Stimulated activated CD4-positive, alpha-beta T cell treated with anti-CD3 and anti-CD28 coated beads, TNF-alpha, amount 100 ng/mL, for 1 hour (primary cell): ENCODE results near the gene TLE6.
"Not testable (repeated sequence)": the region's sequence is repeated elsewhere in the genome, so short reads cannot be mapped to it uniquely, and the experiment has no call there.

ENCODE experiments used
- DNase-seq, 3 donors: peaks; one replicate each; pipeline ENCODE4 v3.0.0-alpha.2; 2020; ENCODE audit warnings: low read depth in 3 of 3, low spot score in 1 of 3

TLE6 gene

DNA sequence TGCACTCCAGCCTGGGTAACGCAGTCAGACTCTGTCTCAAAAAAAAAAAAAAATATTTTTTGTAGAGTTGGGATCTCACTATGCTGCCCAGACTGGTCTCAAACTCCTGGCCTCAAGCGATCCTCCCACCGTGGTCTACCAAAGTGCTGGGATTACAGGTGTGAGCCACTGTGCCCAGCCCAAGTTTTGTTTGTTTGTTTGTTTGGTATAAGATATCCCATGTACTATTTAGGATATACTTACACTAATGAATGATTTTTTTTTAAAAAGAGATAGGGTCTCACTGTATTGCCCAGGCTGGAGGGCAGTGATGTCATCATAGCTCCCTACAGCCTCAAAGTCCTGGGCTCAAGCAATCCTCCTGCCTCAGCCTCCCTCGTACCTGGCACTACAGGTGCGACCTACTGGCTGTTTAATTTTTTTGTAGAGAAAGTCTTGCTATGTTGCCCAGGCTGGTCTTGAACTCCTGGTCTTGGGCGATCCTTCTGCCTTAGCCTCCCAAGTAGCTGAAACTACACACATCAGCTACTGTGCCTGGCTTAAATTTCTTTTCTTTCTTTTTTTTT is 24.0 kb downstream of the TLE6 start:
- no peak for DNase-seq

DNA sequence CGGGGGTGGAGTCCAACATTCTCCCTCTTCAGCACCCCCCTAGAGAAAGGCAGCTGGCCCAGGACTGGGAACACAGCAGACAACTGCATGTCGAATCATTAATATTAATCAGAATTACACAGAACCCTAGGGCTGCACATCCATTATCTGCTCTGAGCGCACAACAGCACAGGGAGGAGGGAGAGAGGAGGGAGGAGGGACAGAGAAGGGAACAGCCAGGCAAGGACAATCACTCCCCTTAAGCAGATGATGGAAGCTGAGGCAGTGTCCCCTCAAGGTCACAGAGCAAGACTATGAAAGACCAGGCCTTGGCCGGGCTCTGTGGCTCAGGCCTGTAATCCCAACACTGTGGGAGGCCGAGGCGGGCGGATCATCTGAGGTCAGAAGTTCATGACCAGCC is 25.7 kb downstream of the TLE6 start:
- no peak for DNase-seq

DNA sequence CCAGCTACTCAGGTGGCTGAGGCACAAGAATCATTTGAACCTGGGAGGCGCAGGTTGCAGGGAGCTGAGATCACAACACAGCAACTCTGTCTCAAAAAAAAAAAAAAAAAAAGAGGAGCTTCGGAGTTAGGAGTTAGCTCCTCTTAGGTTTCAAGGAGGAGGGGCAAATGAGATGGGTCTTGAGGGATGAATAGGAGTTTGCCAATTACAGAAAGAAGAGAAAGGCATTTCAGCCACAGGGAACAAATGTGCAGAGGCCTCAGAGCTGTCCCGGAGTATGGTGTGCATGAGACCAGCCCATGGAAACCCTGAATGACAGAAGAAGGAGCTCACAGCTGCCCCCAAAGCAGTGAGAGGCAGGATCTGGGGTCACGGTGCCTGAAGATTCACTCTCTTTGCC is 27.2 kb downstream of the TLE6 start:
- DNase-seq, result no peak

DNA sequence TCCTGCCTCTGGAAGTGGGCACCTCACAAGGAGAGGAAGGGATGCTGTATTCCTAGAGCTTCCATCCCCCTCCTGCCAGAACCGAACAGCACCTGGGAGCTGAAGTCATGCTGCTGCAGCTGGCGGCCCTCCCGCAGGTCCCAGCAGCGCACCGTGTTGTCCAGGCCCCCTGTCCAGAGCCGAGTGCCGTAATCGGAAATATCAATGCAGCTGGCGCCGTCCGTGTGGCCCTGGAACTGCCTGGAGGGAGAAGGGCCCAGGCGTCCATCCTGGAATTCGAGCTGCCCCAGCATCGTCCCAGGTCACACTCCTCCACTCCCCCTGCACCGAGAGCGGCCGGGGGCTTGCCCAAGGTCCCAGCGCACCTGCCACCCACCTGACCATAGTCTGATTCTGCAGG is 28.0 kb downstream of the TLE6 start:
- no peak for DNase-seq

DNA sequence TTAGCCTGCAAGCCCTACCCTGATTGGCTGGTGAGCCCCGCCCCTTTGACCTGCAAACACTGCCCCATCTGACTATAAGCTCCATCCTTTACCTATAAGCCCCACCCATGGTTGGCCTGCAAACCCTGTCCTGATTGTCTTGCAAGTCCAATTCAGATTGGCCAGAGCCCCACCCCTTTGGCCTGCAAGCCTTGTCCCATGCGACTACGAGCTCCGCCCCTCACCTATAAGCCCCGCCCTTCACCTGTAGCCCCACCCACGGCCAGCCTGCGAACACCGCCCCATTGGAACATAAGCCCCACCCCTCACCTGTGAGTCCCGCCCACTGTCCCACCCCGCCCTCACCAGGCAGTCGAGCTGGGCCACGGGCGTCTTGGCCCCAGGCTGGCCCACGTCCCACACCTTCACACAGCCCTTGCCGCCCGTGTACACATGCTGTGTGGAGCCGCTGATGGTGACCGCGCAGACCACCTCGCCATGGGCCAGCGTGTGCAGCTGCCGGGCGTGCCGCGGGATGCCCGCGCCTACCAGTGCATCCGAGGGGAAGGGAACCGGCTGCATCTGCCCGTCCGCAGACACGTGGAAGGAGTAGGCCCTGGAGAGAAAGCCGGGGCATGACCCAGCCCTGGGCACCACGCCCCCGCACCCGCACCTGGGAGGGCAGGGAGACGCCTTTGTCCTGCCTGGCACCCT is 28.9 kb downstream of the TLE6 start:
- no peak for DNase-seq

DNA sequence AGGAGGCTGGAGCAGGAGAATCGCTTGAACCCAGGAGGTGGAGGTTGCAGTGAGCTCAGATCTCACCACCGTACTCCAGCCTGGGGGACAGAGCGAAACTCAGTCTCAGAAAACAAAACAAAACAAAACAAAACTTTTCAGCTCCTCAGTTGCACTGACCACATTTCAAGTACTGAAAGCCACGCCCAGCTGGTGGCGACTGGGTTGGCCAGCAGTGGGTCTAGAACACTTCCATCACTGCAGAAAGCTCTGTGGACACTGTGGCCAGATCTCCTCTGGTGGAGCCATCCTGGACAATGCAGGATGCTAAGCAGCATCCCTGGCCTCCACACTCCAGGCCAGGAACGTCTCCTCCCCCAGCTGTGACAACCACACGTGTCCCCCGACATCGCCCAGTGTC is 30.6 kb downstream of the TLE6 start:
- DNase-seq, result no peak

DNA sequence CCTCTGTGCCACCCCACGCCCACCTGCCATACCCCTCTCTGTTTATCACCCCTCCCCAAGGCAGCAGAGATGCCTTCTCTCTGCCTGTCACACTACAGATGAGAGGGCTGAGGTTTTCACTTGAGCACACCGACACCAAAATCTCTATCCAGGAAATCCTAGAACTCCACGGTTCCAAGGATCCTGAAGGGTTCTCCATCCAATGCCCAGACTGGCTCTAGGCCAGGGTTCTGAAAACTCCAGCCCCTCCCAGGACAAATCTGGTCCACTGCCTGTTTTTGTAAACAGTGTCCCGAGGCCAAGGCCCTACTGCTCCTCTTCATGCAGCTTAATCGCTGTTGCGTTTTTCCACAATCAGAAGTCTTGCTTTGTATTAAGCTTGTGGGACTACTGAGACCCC is 31.6 kb downstream of the TLE6 start:
- DNase-seq, result no peak

DNA sequence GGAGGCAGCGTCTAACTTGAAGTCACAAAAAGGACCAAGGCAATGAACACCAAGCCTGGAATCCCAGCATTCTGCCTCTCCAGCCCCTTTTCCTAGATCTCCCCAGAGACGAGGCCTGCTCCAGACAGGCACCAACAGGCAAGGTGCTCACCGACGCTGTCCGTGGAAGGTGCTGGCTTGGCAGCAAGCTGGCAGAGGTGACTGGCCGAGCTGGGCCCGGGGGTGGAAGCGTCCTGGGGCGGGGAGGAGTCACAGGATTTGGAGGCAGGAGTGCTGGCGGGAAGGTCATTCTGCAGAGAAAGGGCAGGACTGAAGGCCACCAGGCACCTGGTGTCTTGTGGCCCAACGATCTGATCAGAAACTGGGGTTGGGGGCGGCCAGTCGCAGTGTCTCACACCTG is 33.5 kb downstream of the TLE6 start:
- DNase-seq, result no peak

DNA sequence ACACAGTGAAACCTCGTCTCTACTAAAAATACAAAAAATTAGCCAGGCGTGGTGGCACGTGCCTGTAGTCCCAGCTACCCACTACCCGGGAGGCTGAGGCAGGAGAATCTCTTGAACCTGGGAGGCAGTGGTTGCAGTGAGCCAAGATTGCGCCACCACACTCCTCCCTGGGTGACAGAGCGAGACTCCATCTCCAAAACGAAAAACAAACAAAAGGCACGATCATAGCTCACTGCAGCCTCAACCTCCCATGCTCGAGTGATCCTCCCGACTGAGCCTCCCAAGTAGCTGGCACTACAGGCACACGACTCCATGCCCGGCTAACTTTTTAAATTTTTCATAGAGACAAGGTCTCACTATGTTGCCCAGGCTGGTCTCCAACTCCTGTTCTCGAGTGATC is 34.7 kb downstream of the TLE6 start:
- not testable (repeated sequence) for DNase-seq

DNA sequence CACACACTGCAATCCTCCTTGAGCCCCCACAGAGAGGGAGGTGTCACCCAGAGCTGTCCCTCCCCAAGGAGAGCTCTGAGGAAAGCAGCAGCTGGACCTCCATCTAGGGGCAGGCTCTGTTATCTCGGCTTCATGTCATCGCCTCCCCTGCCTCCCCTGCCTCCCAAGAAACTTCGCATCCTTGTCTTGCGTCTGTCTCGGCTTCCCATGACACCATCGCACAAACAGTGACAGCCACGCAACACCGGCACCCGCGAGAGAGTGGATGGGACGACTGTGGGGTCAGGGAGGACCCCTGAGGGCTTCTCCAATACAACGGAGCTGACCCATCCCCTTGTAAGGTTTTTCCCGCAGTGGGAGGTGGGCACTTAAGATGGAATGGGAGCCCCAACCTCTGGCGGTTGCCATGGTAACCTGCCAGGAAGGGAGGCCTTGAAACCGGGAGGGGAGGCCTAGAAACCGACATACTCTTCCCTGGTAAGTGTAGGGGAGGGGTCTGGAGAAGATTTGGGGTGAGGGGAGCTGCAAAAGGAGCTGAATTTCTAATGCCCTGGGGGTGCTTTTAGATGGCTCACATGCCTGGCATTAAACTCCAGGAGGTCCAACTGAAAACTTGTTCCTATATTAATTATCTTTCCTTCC is 35.4 kb downstream of the TLE6 start:
- DNase-seq, result no peak

DNA sequence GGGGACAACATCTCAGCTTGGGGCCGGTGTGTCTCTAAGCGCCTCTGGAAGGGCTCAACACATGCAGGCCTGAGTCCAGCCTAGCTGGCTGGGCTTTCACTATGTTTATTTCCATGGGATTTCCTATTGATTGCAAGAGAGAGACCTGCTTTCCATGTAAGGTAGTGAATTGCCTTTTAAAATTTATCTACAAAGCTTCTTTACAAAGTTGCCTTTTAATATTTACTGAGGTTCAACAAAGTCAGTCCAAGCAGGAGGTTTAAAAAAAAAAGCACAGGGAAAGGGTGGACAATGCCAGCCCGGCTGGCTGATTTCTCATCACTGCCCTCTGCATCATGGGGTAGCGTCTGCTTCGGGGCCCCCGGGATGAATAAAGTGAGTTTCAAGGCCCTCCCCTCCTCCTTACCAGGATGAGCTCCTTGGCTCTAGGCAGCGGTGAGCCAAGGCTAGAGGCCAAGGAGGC is 35.9 kb downstream of the TLE6 start:
- no peak for DNase-seq

DNA sequence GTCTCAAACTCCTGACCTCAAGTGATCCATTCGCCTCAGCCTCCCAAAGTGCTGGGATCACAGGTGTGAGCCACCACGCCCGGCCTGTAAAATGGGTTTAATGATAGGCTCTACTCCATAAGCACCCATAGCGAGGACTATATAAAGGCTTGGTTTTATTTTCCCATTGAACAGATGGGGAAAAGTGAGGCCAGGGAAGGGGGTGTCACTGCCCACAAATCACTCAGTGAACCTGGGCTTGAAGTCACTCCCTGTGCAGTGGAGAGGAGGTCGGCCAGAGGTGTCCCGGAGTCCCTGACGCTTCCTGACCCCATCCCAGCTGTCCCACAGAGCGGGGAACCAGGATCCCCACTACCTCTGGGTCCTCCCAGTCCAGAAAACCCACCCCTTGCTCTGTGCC is 36.8 kb downstream of the TLE6 start:
- no peak for DNase-seq

DNA sequence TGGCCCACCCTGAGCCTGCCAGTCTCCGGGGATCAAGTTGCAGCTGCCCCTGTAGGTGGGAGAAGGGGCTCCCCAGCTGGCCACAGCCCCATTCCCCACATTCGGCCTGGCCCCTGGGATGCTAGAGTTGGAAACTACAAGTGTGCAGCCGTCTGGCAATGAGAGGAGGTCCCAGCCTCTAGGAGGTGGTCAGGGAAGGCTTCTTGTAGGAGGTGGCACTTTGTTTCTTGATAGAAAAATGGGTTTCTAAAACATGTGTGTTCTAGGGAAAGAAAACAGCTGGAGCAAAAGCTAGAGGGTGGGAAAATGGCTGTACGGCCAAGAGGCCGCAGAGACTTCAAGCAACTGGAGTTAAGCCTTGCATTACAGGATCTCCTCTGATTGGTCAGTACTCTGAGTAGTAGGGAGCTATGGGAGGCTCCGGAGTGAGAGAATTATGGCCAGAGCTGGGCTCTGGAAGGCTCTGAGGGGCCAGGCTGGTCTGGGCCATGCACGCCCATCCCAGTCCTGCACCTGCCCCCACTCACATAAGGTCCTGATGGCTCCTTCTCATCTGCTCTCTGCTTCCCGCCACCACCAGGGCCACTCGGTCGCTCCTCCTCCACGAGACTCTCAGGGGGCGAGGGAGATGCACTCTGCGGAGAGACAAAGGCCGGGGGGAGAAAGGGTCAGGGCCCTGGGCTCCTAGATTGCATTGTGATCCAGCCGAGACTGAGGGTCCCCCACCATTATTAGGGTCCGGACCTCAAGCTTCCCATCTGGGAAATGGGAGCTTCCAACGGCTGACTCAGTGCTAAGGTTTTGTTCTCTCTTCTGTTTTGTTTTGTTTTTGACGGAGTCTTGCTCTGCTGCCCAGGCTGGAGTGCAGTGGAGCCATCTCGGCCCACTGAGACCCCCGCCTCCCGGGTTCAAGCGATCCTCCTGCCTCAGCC is 38.0 kb downstream of the TLE6 start:
- no peak for DNase-seq

DNA sequence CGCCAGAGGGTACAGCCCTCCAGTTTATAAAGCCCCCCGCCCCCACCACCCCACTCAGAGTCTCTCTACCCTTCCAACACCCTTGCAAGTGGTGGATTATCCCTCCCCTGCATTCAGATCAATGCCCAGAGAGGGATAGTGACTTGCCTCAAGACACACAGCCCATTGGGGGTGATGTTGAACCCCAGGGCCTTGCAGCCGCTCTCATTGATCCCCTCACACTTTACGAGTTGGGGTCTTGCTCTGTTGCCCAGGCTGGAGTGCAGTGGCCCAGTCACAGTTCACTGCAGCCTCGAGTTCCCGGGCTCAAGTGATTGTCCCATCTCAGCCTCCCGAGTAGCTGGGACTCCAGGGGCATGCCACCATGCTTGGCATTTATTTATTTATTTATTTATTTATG is 40.6 kb downstream of the TLE6 start:
- DNase-seq, result no peak

DNA sequence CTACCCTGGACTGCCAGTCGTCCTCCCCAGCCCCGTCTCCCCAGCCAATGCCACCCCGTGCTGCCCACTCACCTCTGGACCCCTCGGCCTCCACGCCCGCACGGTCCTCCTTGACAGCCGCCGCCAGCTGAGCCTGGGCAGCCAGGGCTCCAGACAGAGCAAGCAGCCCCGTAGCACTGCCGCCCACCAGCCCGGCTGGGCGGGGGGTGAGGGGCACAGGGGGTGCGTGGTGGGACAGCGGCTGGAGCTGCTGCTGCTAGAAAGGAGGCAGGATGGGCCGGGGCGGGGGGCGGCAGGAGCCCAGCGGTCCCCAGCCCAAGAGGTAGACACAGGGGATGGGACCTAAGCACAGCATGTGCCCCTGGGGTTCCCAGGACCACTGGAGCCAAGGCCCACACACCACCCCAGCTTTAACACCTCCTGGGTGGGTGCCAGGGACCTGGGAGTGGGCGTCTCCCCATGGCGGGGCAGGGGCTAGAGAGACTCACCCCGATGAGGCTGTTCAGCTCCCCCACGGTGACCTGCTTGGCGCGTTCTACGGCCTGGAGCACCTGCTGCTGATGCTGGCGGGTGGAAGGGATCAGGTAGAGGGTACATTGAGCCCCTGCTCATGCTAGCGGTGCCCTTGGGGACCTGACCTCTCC is 42.0 kb downstream of the TLE6 start:
- no peak for DNase-seq

DNA sequence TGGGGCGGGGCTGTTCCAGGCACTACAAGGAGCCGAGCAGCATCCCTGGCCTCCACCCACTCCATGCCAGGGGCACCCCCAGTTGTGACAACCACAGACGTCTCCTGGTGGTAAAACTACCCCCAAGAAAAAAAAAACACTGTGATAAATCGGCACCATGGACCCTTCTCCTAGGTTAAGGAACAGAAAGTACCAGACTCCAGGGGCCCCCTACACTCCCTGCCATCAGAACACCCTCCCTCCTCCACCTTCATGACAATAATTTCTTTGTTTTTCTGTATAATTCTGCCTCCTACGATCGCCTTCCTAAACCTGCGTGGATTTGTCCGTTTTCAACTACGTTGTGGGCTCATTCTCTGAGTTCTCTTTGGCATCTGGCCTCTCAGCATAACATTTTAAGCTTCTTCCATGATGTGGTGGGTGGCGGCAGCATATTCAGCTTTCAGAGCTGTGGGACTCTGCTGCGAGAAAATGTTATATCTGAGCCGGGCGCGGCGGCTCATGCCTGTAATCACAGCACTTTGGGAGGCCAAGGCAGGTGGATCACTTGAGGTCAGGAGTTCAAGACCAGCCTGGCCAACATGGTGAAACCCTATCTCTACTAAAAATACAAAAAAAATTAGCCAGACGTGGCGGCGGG is 43.1 kb downstream of the TLE6 start:
- DNase-seq, result no peak

DNA sequence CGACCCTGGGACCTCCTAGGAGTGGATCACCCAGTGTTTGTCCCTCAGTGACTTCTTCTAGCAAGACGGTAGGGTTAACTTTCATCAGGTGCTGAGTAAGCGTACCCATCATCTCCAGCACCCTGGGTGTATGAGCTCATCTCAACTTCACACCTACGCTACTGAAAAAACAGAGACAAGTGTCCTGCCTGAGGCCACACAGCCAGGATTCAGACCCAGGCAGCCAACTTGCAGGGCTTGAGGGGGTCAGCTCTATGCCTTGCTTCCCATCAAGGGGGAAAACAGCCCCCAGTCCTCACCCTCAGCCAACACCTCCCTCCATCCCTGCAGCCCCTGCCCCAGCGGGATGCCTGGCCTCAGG is 47.1 kb downstream of the TLE6 start:
- no peak for DNase-seq

DNA sequence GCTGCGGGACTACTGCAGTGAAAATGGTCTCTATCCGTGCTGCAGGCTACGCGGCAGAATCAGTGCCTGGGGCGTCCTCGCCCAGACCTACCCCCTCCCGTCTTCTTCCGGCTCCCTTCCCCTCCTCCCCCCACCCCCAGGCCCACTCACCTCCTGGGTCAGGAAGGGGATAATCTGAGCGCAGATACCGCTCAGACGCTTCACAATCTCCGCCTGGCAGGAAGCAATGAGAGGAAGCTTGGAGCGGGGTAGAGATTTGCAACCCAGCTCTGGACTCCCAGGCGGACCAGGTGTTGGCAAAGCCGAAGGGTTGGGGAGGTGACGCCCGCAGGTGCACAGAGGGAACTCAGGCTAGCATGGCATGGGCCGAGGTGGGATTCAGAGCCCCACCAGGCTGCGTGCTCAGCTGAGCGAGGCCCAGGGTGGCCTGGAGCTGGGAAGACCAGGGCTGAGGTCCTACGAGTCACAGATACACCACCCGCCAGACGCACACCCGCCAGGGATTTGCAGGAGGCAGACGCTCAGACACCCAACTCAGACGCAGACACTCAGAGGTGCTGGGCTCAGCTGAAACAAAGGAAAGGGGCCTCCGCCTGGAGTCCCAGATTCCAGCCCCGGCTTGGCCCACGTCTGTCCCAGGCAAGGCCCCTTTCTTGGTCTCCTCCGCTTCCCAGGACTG is 47.6 kb downstream of the TLE6 start:
- no peak for DNase-seq

DNA sequence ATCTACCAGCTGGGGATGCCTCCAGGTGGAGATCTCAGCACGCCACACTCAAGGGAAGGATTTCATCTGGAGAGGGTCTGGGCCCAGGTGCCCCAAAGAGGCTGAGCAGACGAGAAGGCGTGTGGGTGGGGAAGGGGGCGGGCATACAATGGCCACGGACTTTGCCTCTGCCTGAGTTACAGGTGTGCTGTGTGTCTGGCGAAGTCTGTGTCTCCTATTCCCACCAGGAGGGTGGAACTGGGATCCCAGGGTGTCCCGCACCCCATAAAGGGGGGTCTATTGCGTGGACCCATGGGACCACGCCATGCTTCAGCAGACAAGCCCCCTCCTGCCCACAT is 48.2 kb downstream of the TLE6 start:
- DNase-seq, result no peak

DNA sequence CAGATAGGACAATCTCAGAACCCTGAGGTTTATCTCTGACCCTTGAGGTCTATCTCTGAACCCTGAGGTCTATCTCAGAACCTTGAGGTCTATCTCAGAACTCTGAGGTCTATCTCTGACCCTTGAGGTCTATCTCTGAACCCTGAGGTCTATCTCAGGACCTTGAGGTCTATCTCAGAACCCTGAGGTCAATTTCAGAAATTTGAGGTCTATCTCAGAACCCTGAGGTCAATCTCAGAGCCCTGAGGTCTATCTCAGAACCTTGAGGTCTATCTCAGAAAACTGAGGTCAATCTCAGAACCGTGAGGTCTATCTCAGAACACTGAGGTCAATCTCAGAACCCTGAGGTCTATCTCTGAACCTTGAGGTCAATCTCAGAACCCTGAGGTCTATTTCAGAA is 49.4 kb downstream of the TLE6 start:
- no peak for DNase-seq
